B cell (primary cell): ENCODE measurements around the gene PLCB1. TPM values are rescaled to one million over a fixed set of nuclear protein-coding genes. Genes with fewer than 3 reads are reported as not detected.

ENCODE experiments used
- ATAC-seq: fragments of 200-7000 bp; cut with Tn5 transposase; one replicate; pipeline ENCODE4 v1.10.0; 2021; ENCODE audit warnings: low read depth, mild to moderate bottlenecking, moderate number of reproducible peaks, moderate library complexity
- CTCF ChIA-PET: fragments of 350-600 bp; sonication (Branson Sonifier 250); formaldehyde crosslinking; loops from one replicate; lab custom pipeline; 2021; ENCODE audit warnings: antibody characterized with exemption, inconsistent platforms; lab: Charles Lee
- POLR2A ChIA-PET: fragments of 350-600 bp; sonication (Branson Sonifier 250); formaldehyde crosslinking; loops from one replicate; lab custom pipeline; 2021; ENCODE audit warnings: antibody characterized with exemption; lab: Charles Lee
- DNase-seq: peaks from one replicate; pipeline ENCODE4 v3.0.0; 2013
- H2AFZ ChIP-seq: 2 replicates; pipeline ENCODE4 v1.6.1; 2012; ENCODE audit warnings: mild to moderate bottlenecking, low read depth, low read length; ENCODE audit not compliant: insufficient read depth, poor library complexity, severe bottlenecking
- H3K27ac ChIP-seq, 2 donors: 1 replicate in 1 of 2; 2 replicates in 1 of 2; pipeline ENCODE4 v1.5.1; 2012 to 2013; ENCODE audit warnings: low read length in 2 of 2, mild to moderate bottlenecking in 2 of 2, moderate library complexity in 1 of 2
- H3K27me3 ChIP-seq, 4 experiments: fragments of 200-600 bp in 1 of 4; sonication (generic) in 1 of 4; replicated peaks in 1 of 4; 1 replicate in 2 of 4; 2 replicates in 2 of 4; pipeline versions ENCODE4 v1.6.1 to v1.7.0; 2013 to 2016; ENCODE audit warnings: low read length in 3 of 4, mild to moderate bottlenecking in 2 of 4, mixed read lengths in 1 of 4, moderate library complexity in 1 of 4; ENCODE audit not compliant: insufficient read depth in 4 of 4, control insufficient read depth in 3 of 4; ENCODE audit errors: control extremely low read depth in 1 of 4
- H3K36me3 ChIP-seq, 2 experiments: replicated peaks in 1 of 2; 1 replicate in 1 of 2; 2 replicates in 1 of 2; pipeline versions ENCODE4 v1.6.1 to v1.7.1; 2013; ENCODE audit warnings: low read length in 1 of 2; ENCODE audit not compliant: insufficient read depth in 2 of 2, control insufficient read depth in 1 of 2; ENCODE audit errors: control extremely low read depth in 1 of 2, extremely low read depth in 1 of 2
- H3K4me1 ChIP-seq, 2 donors: fragments of 200-600 bp in 1 of 2; sonication (generic) in 1 of 2; 1 replicate in 1 of 2; 2 replicates in 1 of 2; pipeline versions ENCODE4 v1.5.1 to v1.6.1; 2013 to 2017; ENCODE audit warnings: low read length in 2 of 2; ENCODE audit not compliant: control insufficient read depth in 2 of 2, insufficient read depth in 2 of 2
- H3K4me2 ChIP-seq: replicated peaks from 2 replicates; pipeline ENCODE3; 2012; ENCODE audit warnings: mild to moderate bottlenecking, low read depth, low read length; ENCODE audit not compliant: poor library complexity, severe bottlenecking
- H3K4me3 ChIP-seq, 5 experiments: fragments of 200-600 bp in 1 of 5; sonication (generic) in 1 of 5; 1 replicate in 3 of 5; 2 replicates in 2 of 5; pipeline versions ENCODE4 v1.5.1 to v1.7.0; 2011 to 2016; ENCODE audit warnings: low read length in 4 of 5, mild to moderate bottlenecking in 4 of 5, low read depth in 2 of 5, control low read depth in 1 of 5, moderate library complexity in 1 of 5; ENCODE audit not compliant: insufficient read depth in 1 of 5; ENCODE audit errors: control extremely low read depth in 1 of 5, extremely low read depth in 1 of 5
- H3K79me2 ChIP-seq: fragments of 200-600 bp; sonication (generic); one replicate; pipeline ENCODE4 v1.6.0; 2016; ENCODE audit warnings: low read length; ENCODE audit not compliant: control insufficient read depth, insufficient read depth
- H3K9ac ChIP-seq: fragments of 200-600 bp; sonication (generic); 2 replicates; pipeline ENCODE4 v1.6.1; 2017; ENCODE audit warnings: mild to moderate bottlenecking, low read length, moderate library complexity
- H3K9me3 ChIP-seq, 3 donors: one replicate each; pipeline versions ENCODE4 v1.6.1 to v1.7.1; 2013; ENCODE audit warnings: low read length in 2 of 3; ENCODE audit not compliant: control insufficient read depth in 2 of 3, insufficient read depth in 1 of 3; ENCODE audit errors: control extremely low read depth in 1 of 3
- H4K20me1 ChIP-seq: 2 replicates; pipeline ENCODE4 v1.6.0; 2012; ENCODE audit warnings: mild to moderate bottlenecking, low read length; ENCODE audit not compliant: insufficient read depth, control insufficient read depth, poor library complexity, severe bottlenecking
- H3K27ac Mint-ChIP-seq: one replicate; pipeline ENCODE4 v1.8.0; 2021; ENCODE audit warnings: mixed read lengths
- H3K27me3 Mint-ChIP-seq: one replicate; pipeline ENCODE4 v1.8.0; 2021; ENCODE audit warnings: mixed read lengths
- H3K4me1 Mint-ChIP-seq: one replicate; pipeline ENCODE4 v1.8.0; 2021; ENCODE audit warnings: mixed read lengths
- H3K4me3 Mint-ChIP-seq: one replicate; pipeline ENCODE4 v1.8.0; 2021; ENCODE audit warnings: mixed read lengths
- H3K9me3 Mint-ChIP-seq: one replicate; pipeline ENCODE4 v1.8.0; 2022; ENCODE audit warnings: mixed read lengths; ENCODE audit not compliant: insufficient read depth
- EZH2 ChIP-seq: IDR thresholded peaks from 2 replicates; pipeline ENCODE4 v1.6.1; 2012; ENCODE audit warnings: borderline replicate concordance, low read depth, mild to moderate bottlenecking, moderate library complexity, low read length; ENCODE audit not compliant: insufficient read depth, poor library complexity, severe bottlenecking
- WGBS: methylation state at CpG from one replicate; pipeline ENCODE4 v1.1.5; 2013; ENCODE audit warnings: missing lambda C conversion rate; ENCODE audit not compliant: insufficient coverage; 5-methylcytosine and 5-hydroxymethylcytosine counted together
- intact Hi-C: fragments of 100-400 bp; cut with micrococcal nuclease; formaldehyde crosslinking; loops from one replicate; pipeline ENCODE4 v1.10.0; 2022
- polyA plus RNA-seq: library from polyadenylated mRNA; depleted of rRNA; stranded (reverse); fragments of >200 nt; gene quantifications from 2 replicates; pipeline ENCODE4 v1.2.3, GENCODE V29; 2012
- total RNA-seq, 2 donors: library from RNA; stranded (reverse); fragments of 120-200 nt in 1 of 2; gene quantifications; 1 replicate in 1 of 2; 2 replicates in 1 of 2; pipeline versions ENCODE4 v1.2.3 to v1.2.4, GENCODE V29; 2013 to 2022
- TF ChIP-seq, protein P1 (sequence below): fragments of 200-600 bp; IDR thresholded peaks from one replicate; pipeline ENCODE4 v1.8.0; 2022; ENCODE audit warnings: antibody characterized with exemption, mild to moderate bottlenecking

Gene PLCB1
- total and polyA plus RNA-seq, 2 donors (not counting 1 experiment from before 2014, with no cell fraction given): 0.18 to 0.47 TPM

GRCh38 chr20:8128291-8129060, 3.6 kb upstream of the PLCB1 start:
- Histone ChIP-seq H3K27ac (no peak overlapping the region), H2AFZ (no peak overlapping the region), H3K4me2 (no peak overlapping the region), H3K79me2 (no peaks in the 10 kb centered on the region), H3K4me3 (no peak overlapping the region), H4K20me1 (no peaks in the 10 kb centered on the region), H3K4me1 (peaks cover 11 to 12% of the 10 kb centered on the region in 2 donors), H3K27me3 (peaks cover 0 to 11% (median 5%) of the 10 kb centered on the region in 4 experiments), H3K36me3 (no peaks in the 10 kb centered on the region), H3K9ac (no peak overlapping the region), H3K9me3 (no peaks in the 10 kb centered on the region)
- no peak for TF ChIP-seq EZH2
- TF ChIP-seq, protein P1, sequence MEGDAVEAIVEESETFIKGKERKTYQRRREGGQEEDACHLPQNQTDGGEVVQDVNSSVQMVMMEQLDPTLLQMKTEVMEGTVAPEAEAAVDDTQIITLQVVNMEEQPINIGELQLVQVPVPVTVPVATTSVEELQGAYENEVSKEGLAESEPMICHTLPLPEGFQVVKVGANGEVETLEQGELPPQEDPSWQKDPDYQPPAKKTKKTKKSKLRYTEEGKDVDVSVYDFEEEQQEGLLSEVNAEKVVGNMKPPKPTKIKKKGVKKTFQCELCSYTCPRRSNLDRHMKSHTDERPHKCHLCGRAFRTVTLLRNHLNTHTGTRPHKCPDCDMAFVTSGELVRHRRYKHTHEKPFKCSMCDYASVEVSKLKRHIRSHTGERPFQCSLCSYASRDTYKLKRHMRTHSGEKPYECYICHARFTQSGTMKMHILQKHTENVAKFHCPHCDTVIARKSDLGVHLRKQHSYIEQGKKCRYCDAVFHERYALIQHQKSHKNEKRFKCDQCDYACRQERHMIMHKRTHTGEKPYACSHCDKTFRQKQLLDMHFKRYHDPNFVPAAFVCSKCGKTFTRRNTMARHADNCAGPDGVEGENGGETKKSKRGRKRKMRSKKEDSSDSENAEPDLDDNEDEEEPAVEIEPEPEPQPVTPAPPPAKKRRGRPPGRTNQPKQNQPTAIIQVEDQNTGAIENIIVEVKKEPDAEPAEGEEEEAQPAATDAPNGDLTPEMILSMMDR: no peak
- peaks cover 17% of the 10 kb centered on the region for H3K27me3 Mint-ChIP-seq
- no peak overlapping the region for H3K4me3 Mint-ChIP-seq
- ATAC-seq: no peak
- H3K4me1 Mint-ChIP-seq: peaks cover 11% of the 10 kb centered on the region
- intact Hi-C loops: no loop called here
- ChIA-PET CTCF (interaction anchor here (1.6 kb wide), 1 partner anchor 594 kb away, joined by 5 read pairs; no protein-coding TSS in a partner anchor), POLR2A (no interaction called here)
- WGBS: 84% methylated on average over 2 of the region's 5 CpGs
- H3K9me3 Mint-ChIP-seq: no peaks in the 10 kb centered on the region
- DNase-seq: no peak
- H3K27ac Mint-ChIP-seq: no peak overlapping the region
